GM18519 (cell line): ENCODE data around the gene PLOD3.
"Not testable (repeated sequence)": the region's sequence is repeated elsewhere in the genome, so short reads cannot be mapped to it uniquely, and the experiment has no call there.

Experiments used
- ATAC-seq: cut with Tn5 transposase; IDR thresholded peaks from one replicate; pipeline ENCODE4 v1.9.1; 2021; ENCODE audit warnings: mild to moderate bottlenecking, moderate library complexity; ENCODE audit not compliant: unreplicated experiment, low FRiP score

PLOD3 gene

GRCh38 chr7:101217388-101218235 lies at the start of gene PLOD3, which contains the start of gene ZNHIT1:
Gene PLOD3 (minus strand): TSS chr7:101217581. CDS start chr7:101217274, 307 bp downstream.
Gene ZNHIT1 (plus strand): TSS chr7:101218165. CDS start chr7:101218196, 31 bp downstream.
- peak; percentile 57 for ATAC-seq

- no peak for ATAC-seq
Measured at GRCh38 chr7:101265622-101266516, 48.5 kb upstream of the PLOD3 start.

GRCh38 chr7:101264102-101264706 lies 46.8 kb upstream of the PLOD3 start:
- not testable (repeated sequence) for ATAC-seq

GRCh38 chr7:101258243-101258731 lies 40.9 kb upstream of the PLOD3 start:
- no peak for ATAC-seq

- no peak for ATAC-seq
Measured at GRCh38 chr7:101255796-101256195, 38.4 kb upstream of the PLOD3 start.

GRCh38 chr7:101253199-101253598 lies 35.8 kb upstream of the PLOD3 start:
- not testable (repeated sequence) for ATAC-seq

GRCh38 chr7:101251871-101252659 lies 34.7 kb upstream of the PLOD3 start:
- ATAC-seq, result peak; percentile 89

GRCh38 chr7:101250324-101250723 lies 32.9 kb upstream of the PLOD3 start:
- no peak for ATAC-seq

GRCh38 chr7:101248276-101248675 lies 30.9 kb upstream of the PLOD3 start:
- no peak for ATAC-seq

GRCh38 chr7:101245147-101245668 lies 27.8 kb upstream of the PLOD3 start:
- no peak for ATAC-seq

- ATAC-seq, result peak; percentile 72
Measured at GRCh38 chr7:101244375-101245146, 27.2 kb upstream of the PLOD3 start, which contains the start of gene FIS1. Gene FIS1 (minus strand): TSS chr7:101245081. CDS start chr7:101245004, 77 bp downstream.

- ATAC-seq, result no peak
Measured at GRCh38 chr7:101243646-101244374, 26.4 kb upstream of the PLOD3 start.

- no peak for ATAC-seq
Measured at GRCh38 chr7:101241443-101242349, 24.3 kb upstream of the PLOD3 start.

- no peak for ATAC-seq
Measured at GRCh38 chr7:101241015-101241363, 23.6 kb upstream of the PLOD3 start.

- ATAC-seq, result no peak
Measured at GRCh38 chr7:101240226-101241014, 23.0 kb upstream of the PLOD3 start.

GRCh38 chr7:101239951-101240220 lies 22.5 kb upstream of the PLOD3 start:
- no peak for ATAC-seq
